GM18517 (cell line): ENCODE measurements around the gene OXTR.
"Not testable (repeated sequence)": the region's sequence is repeated elsewhere in the genome, so short reads cannot be mapped to it uniquely, and the experiment has no call there.

Experiments
- ATAC-seq: cut with Tn5 transposase; IDR thresholded peaks from one replicate; pipeline ENCODE4 v1.9.1; 2021; ENCODE audit warnings: mild to moderate bottlenecking, moderate library complexity; ENCODE audit not compliant: unreplicated experiment

OXTR gene

GRCh38 chr3:8743021-8743601, 26.3 kb downstream of the OXTR start:
- no peak for ATAC-seq

- no peak for ATAC-seq
These were observed 27.7 kb downstream of the OXTR start for GRCh38 chr3:8741581-8742261.

GRCh38 chr3:8739757-8740504, 29.5 kb downstream of the OXTR start:
- ATAC-seq, result peak; percentile 53

- no peak for ATAC-seq
These were observed 30.8 kb downstream of the OXTR start for GRCh38 chr3:8738639-8739038.

GRCh38 chr3:8737823-8738222, 31.6 kb downstream of the OXTR start:
- ATAC-seq, result no peak

GRCh38 chr3:8737301-8737700, 32.1 kb downstream of the OXTR start:
- no peak for ATAC-seq

GRCh38 chr3:8736436-8736835, 33.0 kb downstream of the OXTR start:
- no peak for ATAC-seq

- no peak for ATAC-seq
These were observed 34.5 kb downstream of the OXTR start for GRCh38 chr3:8734908-8735307.

- ATAC-seq, result no peak
These were observed 35.1 kb downstream of the OXTR start for GRCh38 chr3:8734137-8734878.

GRCh38 chr3:8733332-8734094, 35.9 kb downstream of the OXTR start, which contains the start of gene CAV3:
CAV3 (plus strand) TSS chr3:8733802; CDS start chr3:8733877, 75 bp downstream.
- ATAC-seq, result no peak

GRCh38 chr3:8732413-8732812, 37.0 kb downstream of the OXTR start:
- ATAC-seq, result no peak

GRCh38 chr3:8730656-8731055, 38.8 kb downstream of the OXTR start:
- no peak for ATAC-seq

GRCh38 chr3:8729479-8729878, 39.9 kb downstream of the OXTR start:
- ATAC-seq, result no peak

- ATAC-seq, result no peak
These were observed 41.6 kb downstream of the OXTR start for GRCh38 chr3:8727605-8728512.

- ATAC-seq, result no peak
These were observed 45.2 kb downstream of the OXTR start for GRCh38 chr3:8724108-8724752.

GRCh38 chr3:8723612-8724011, 45.8 kb downstream of the OXTR start:
- ATAC-seq, result no peak

GRCh38 chr3:8722808-8723207, 46.6 kb downstream of the OXTR start:
- ATAC-seq, result no peak

- ATAC-seq, result not testable (repeated sequence)
These were observed 53.7 kb downstream of the OXTR start for GRCh38 chr3:8715757-8716156.
